HG03460 (cell line): ENCODE measurements around the gene SMIM38.
"Not testable (repeated sequence)": the region's sequence is repeated elsewhere in the genome, so short reads cannot be mapped to it uniquely, and the experiment has no call there.

ENCODE experiments used
- ATAC-seq: cut with Tn5 transposase; IDR thresholded peaks from one replicate; pipeline ENCODE4 v1.9.1; 2021; ENCODE audit not compliant: unreplicated experiment

Gene SMIM38

GRCh38 chr11:69121621-69122325, 34.0 kb upstream of the SMIM38 start:
- ATAC-seq = no peak

GRCh38 chr11:69122326-69122629, 33.5 kb upstream of the SMIM38 start:
- no peak for ATAC-seq

GRCh38 chr11:69122630-69123431, 32.9 kb upstream of the SMIM38 start:
- no peak for ATAC-seq

- no peak for ATAC-seq
Observed at GRCh38 chr11:69123593-69124545, 31.9 kb upstream of the SMIM38 start.

GRCh38 chr11:69125861-69126260, 29.9 kb upstream of the SMIM38 start:
- ATAC-seq = no peak

- ATAC-seq = no peak
Observed at GRCh38 chr11:69126286-69126685, 29.4 kb upstream of the SMIM38 start.

GRCh38 chr11:69127081-69127850, 28.5 kb upstream of the SMIM38 start:
- no peak for ATAC-seq

- ATAC-seq = no peak
Observed at GRCh38 chr11:69127884-69128283, 27.9 kb upstream of the SMIM38 start.

GRCh38 chr11:69129053-69129452, 26.7 kb upstream of the SMIM38 start:
- no peak for ATAC-seq

- ATAC-seq = no peak
Observed at GRCh38 chr11:69129647-69130046, 26.1 kb upstream of the SMIM38 start.

- no peak for ATAC-seq
Observed at GRCh38 chr11:69130654-69131053, 25.1 kb upstream of the SMIM38 start.

GRCh38 chr11:69131121-69131566, 24.6 kb upstream of the SMIM38 start:
- no peak for ATAC-seq

GRCh38 chr11:69131644-69132300, 24.0 kb upstream of the SMIM38 start:
- ATAC-seq = no peak

- no peak for ATAC-seq
Observed at GRCh38 chr11:69132301-69132670, 23.4 kb upstream of the SMIM38 start.

GRCh38 chr11:69133251-69133650, 22.5 kb upstream of the SMIM38 start:
- ATAC-seq = no peak

- ATAC-seq = not testable (repeated sequence)
Observed at GRCh38 chr11:69134182-69134581, 21.6 kb upstream of the SMIM38 start.

- ATAC-seq = no peak
Observed at GRCh38 chr11:69134957-69135356, 20.8 kb upstream of the SMIM38 start.

- no peak for ATAC-seq
Observed at GRCh38 chr11:69135420-69136363, 20.0 kb upstream of the SMIM38 start.

- ATAC-seq = no peak
Observed at GRCh38 chr11:69136471-69136870, 19.3 kb upstream of the SMIM38 start.
